GM18508 (cell line): ENCODE data around the gene NFKBIZ.

Source experiments
- ATAC-seq: cut with Tn5 transposase; IDR thresholded peaks from one replicate; pipeline ENCODE4 v1.9.1; 2021; ENCODE audit warnings: moderate number of reproducible peaks; ENCODE audit not compliant: insufficient read depth, unreplicated experiment

Gene NFKBIZ

GRCh38 chr3:101848754-101849713, at the start of gene NFKBIZ:
Gene NFKBIZ, plus strand, starts transcription at chr3:101849514. Its CDS starts 115 bp downstream, at chr3:101849629.
- ATAC-seq: peak; percentile 45

GRCh38 chr3:101801174-101801573, 48.1 kb upstream of the NFKBIZ start:
- no peak for ATAC-seq

GRCh38 chr3:101802179-101802578, 47.1 kb upstream of the NFKBIZ start:
- no peak for ATAC-seq

GRCh38 chr3:101803173-101803782, 46.0 kb upstream of the NFKBIZ start:
- peak; percentile 95 for ATAC-seq

- no peak for ATAC-seq
Measured at GRCh38 chr3:101803939-101804338, 45.4 kb upstream of the NFKBIZ start.

GRCh38 chr3:101806491-101806890, 42.8 kb upstream of the NFKBIZ start:
- no peak for ATAC-seq

- ATAC-seq: peak; percentile 43
Measured at GRCh38 chr3:101807888-101808287, 41.4 kb upstream of the NFKBIZ start.

- ATAC-seq: no peak
Measured at GRCh38 chr3:101809178-101810021, 39.9 kb upstream of the NFKBIZ start.

GRCh38 chr3:101810022-101810418, 39.3 kb upstream of the NFKBIZ start:
- ATAC-seq: no peak

GRCh38 chr3:101811875-101812274, 37.4 kb upstream of the NFKBIZ start:
- ATAC-seq: no peak

GRCh38 chr3:101812895-101813294, 36.4 kb upstream of the NFKBIZ start:
- ATAC-seq: no peak

GRCh38 chr3:101813817-101814440, 35.4 kb upstream of the NFKBIZ start:
- no peak for ATAC-seq

- ATAC-seq: no peak
Measured at GRCh38 chr3:101814835-101815234, 34.5 kb upstream of the NFKBIZ start.

GRCh38 chr3:101816215-101817149, 32.8 kb upstream of the NFKBIZ start:
- ATAC-seq: no peak

- no peak for ATAC-seq
Measured at GRCh38 chr3:101817992-101818391, 31.3 kb upstream of the NFKBIZ start.

- ATAC-seq: peak; percentile 61
Measured at GRCh38 chr3:101819649-101820206, 29.6 kb upstream of the NFKBIZ start.

GRCh38 chr3:101821503-101821902, 27.8 kb upstream of the NFKBIZ start:
- no peak for ATAC-seq

GRCh38 chr3:101823525-101823924, 25.8 kb upstream of the NFKBIZ start:
- ATAC-seq: no peak

- no peak for ATAC-seq
Measured at GRCh38 chr3:101824702-101825101, 24.6 kb upstream of the NFKBIZ start.
